IMR-90 (cell line): Measurements from ENCODE around the gene PLXDC2. TPM values are rescaled to one million over a fixed set of nuclear protein-coding genes. Genes with fewer than 3 reads are reported as not detected.

Source experiments
- ATAC-seq: fragments of 200-7000 bp; cut with Tn5 transposase; 2 replicates; pipeline ENCODE4 v1.9.1; 2020; ENCODE audit warnings: low read depth, mild to moderate bottlenecking, moderate library complexity
- BruUV-seq: library from RNA; stranded (reverse); fragments of 400-500 nt; replicated peaks from 2 replicates; lab custom pipeline; 2021; lab: Mats Ljungman, UMichigan
- CTCF ChIA-PET: fragments of 300-600 bp; formaldehyde crosslinking; extraction: SDS; loops from one replicate; lab custom pipeline; 2021; ENCODE audit warnings: antibody characterized with exemption; lab: Yijun Ruan, JAX
- POLR2A ChIA-PET: fragments of 300-600 bp; sonication (Branson Sonifier 250); formaldehyde crosslinking; loops from one replicate; lab custom pipeline; 2022; ENCODE audit warnings: antibody characterized with exemption; ENCODE audit not compliant: unreplicated experiment; lab: Charles Lee
- DNase-seq: peaks from one replicate; pipeline ENCODE4 v3.0.0; 2013
- H2AFZ ChIP-seq: replicated peaks from 2 replicates; pipeline ENCODE3; 2013; ENCODE audit warnings: low read length, mild to moderate bottlenecking; ENCODE audit not compliant: poor library complexity
- H2AK5ac ChIP-seq: 2 replicates; pipeline ENCODE4 v1.6.1; 2013; ENCODE audit warnings: low read depth, low read length, inconsistent platforms
- H2AK9ac ChIP-seq: replicated peaks from 2 replicates; pipeline ENCODE3; 2013; ENCODE audit warnings: mild to moderate bottlenecking, low read depth, low read length, moderate library complexity; ENCODE audit not compliant: poor library complexity
- H2BK120ac ChIP-seq: 2 replicates; pipeline ENCODE4 v1.6.1; 2013; ENCODE audit warnings: low read depth, low read length, inconsistent platforms
- H2BK15ac ChIP-seq: 3 replicates; pipeline ENCODE4 v1.6.1; 2013; ENCODE audit warnings: low read depth, low read length, inconsistent platforms
- H2BK20ac ChIP-seq: 2 replicates; pipeline ENCODE4 v1.6.1; 2013; ENCODE audit warnings: low read depth, mild to moderate bottlenecking, inconsistent platforms, low read length, moderate library complexity
- H2BK5ac ChIP-seq: 2 replicates; pipeline ENCODE4 v1.6.1; 2013; ENCODE audit warnings: mild to moderate bottlenecking, low read depth, low read length, inconsistent platforms; ENCODE audit not compliant: poor library complexity, severe bottlenecking
- H3K14ac ChIP-seq: replicated peaks from 2 replicates; pipeline ENCODE4 v1.6.1; 2013; ENCODE audit warnings: low read depth, low read length, inconsistent platforms
- H3K18ac ChIP-seq: 2 replicates; pipeline ENCODE4 v1.6.1; 2013; ENCODE audit warnings: low read depth, low read length, control low read depth
- H3K23ac ChIP-seq: 2 replicates; pipeline ENCODE4 v1.6.1; 2013; ENCODE audit warnings: low read depth, low read length, inconsistent platforms
- H3K27ac ChIP-seq: 2 replicates; pipeline ENCODE4 v1.5.1; 2013; ENCODE audit warnings: mild to moderate bottlenecking, control low read depth, low read length; ENCODE audit not compliant: insufficient read depth
- H3K27me3 ChIP-seq: 2 replicates; pipeline ENCODE4 v1.6.1; 2013; ENCODE audit warnings: low read length; ENCODE audit not compliant: control insufficient read depth, insufficient read depth
- H3K36me3 ChIP-seq: 2 replicates; pipeline ENCODE4 v1.6.1; 2013; ENCODE audit warnings: low read length, mixed read lengths; ENCODE audit not compliant: control insufficient read depth, insufficient read depth
- H3K4ac ChIP-seq: 2 replicates; pipeline ENCODE4 v1.6.1; 2013; ENCODE audit warnings: low read depth, low read length, inconsistent platforms
- H3K4me1 ChIP-seq: 2 replicates; pipeline ENCODE4 v1.6.1; 2013; ENCODE audit warnings: low read length, mixed read lengths; ENCODE audit not compliant: control insufficient read depth, insufficient read depth
- H3K4me2 ChIP-seq: 2 replicates; pipeline ENCODE4 v1.6.1; 2013; ENCODE audit warnings: low read depth, mild to moderate bottlenecking, control low read depth, low read length, moderate library complexity
- H3K4me3 ChIP-seq: 2 replicates; pipeline ENCODE4 v1.5.1; 2013; ENCODE audit warnings: low read depth, mild to moderate bottlenecking, control low read depth, low read length, moderate library complexity; ENCODE audit not compliant: insufficient read depth
- H3K56ac ChIP-seq: 2 replicates; pipeline ENCODE4 v1.6.1; 2013; ENCODE audit warnings: low read length, inconsistent platforms; ENCODE audit not compliant: insufficient read depth; ENCODE audit errors: extremely low read depth
- H3K79me1 ChIP-seq, 2 experiments: 2 replicates each; pipeline ENCODE4 v1.6.1; 2013; ENCODE audit warnings: low read length in 2 of 2, inconsistent platforms in 1 of 2, low read depth in 1 of 2
- H3K9ac ChIP-seq: 2 replicates; pipeline ENCODE4 v1.6.1; 2013; ENCODE audit warnings: low read depth, low read length, control low read depth
- H3K9me1 ChIP-seq: 2 replicates; pipeline ENCODE4 v1.6.1; 2013; ENCODE audit warnings: low read length, inconsistent platforms; ENCODE audit not compliant: insufficient read depth
- H3K9me3 ChIP-seq: 2 replicates; pipeline ENCODE4 v1.6.1; 2013; ENCODE audit warnings: low read length; ENCODE audit not compliant: control insufficient read depth, insufficient read depth
- H4K20me1 ChIP-seq: 2 replicates; pipeline ENCODE4 v1.6.1; 2013; ENCODE audit warnings: low read length, inconsistent platforms; ENCODE audit not compliant: insufficient read depth
- H4K5ac ChIP-seq: 2 replicates; pipeline ENCODE4 v1.6.1; 2013; ENCODE audit warnings: mild to moderate bottlenecking, low read depth, low read length, control low read depth
- H4K8ac ChIP-seq, 2 experiments: 2 replicates each; pipeline ENCODE4 v1.6.1; 2013; ENCODE audit warnings: low read depth in 2 of 2, low read length in 2 of 2, control low read depth in 1 of 2, inconsistent platforms in 1 of 2
- H4K91ac ChIP-seq: 2 replicates; pipeline ENCODE4 v1.6.1; 2013; ENCODE audit warnings: low read depth, low read length, inconsistent platforms; ENCODE audit not compliant: insufficient read depth
- CEBPB ChIP-seq: IDR thresholded peaks from 2 replicates; pipeline ENCODE4 v1.6.1; 2012; ENCODE audit warnings: low read depth, low read length, improper control_type of control experiment
- CTCF ChIP-seq: conservative IDR thresholded peaks from 2 replicates; pipeline ENCODE4 v1.5.1; 2012; ENCODE audit warnings: mild to moderate bottlenecking, low read depth, low read length, improper control_type of control experiment
- MAFK ChIP-seq: IDR thresholded peaks from 2 replicates; pipeline ENCODE4 v1.6.1; 2012; ENCODE audit warnings: low read depth, low read length, improper control_type of control experiment
- MAZ ChIP-seq: IDR thresholded peaks from 2 replicates; pipeline ENCODE4 v1.6.1; 2012; ENCODE audit warnings: low read depth, mild to moderate bottlenecking, low read length, improper control_type of control experiment, moderate library complexity, borderline replicate concordance
- POLR2A ChIP-seq: IDR thresholded peaks from 2 replicates; pipeline ENCODE4 v1.6.1; 2012; ENCODE audit warnings: mild to moderate bottlenecking, low read depth, low read length
- RAD21 ChIP-seq: IDR thresholded peaks from 2 replicates; pipeline ENCODE4 v1.6.1; 2012; ENCODE audit warnings: low read length, improper control_type of control experiment
- RCOR1 ChIP-seq: IDR thresholded peaks from 2 replicates; pipeline ENCODE4 v1.6.1; 2012; ENCODE audit warnings: mild to moderate bottlenecking, low read length, improper control_type of control experiment; ENCODE audit not compliant: insufficient replicate concordance
- RFX5 ChIP-seq: IDR thresholded peaks from 2 replicates; pipeline ENCODE4 v1.8.0; 2012; ENCODE audit warnings: low read depth, mild to moderate bottlenecking, low read length, moderate library complexity
- SMC3 ChIP-seq: fragments of 150-350 bp; IDR thresholded peaks from 2 replicates; pipeline ENCODE4 v1.6.1; 2016; ENCODE audit warnings: low read depth, mild to moderate bottlenecking, antibody characterized with exemption, low read length, moderate library complexity
- WGBS, 2 experiments: methylation state at CpG; one replicate each; pipeline versions ENCODE4 v1.1.5 to v1.1.7; 2013; ENCODE audit warnings: missing lambda C conversion rate in 2 of 2; ENCODE audit not compliant: insufficient read length in 1 of 2; ENCODE audit errors: extremely low coverage in 2 of 2; 5-methylcytosine and 5-hydroxymethylcytosine counted together
- dilution Hi-C: fragments of 300-500 bp; cut with HindIII; formaldehyde crosslinking; loops from one replicate; pipeline ENCODE4 v1.14.3; 2018; ENCODE audit warnings: low sequenced_read_pairs; ENCODE audit not compliant: unreplicated experiment
- in situ Hi-C: fragments of 300-500 bp; cut with MboI; formaldehyde crosslinking; loops from 3 replicates; pipeline ENCODE4 v1.14.3; 2019; ENCODE audit warnings: low sequenced_read_pairs, inconsistent platforms, mixed read lengths
- intact Hi-C: fragments of 100-400 bp; cut with micrococcal nuclease; formaldehyde crosslinking; loops from 2 replicates; pipeline ENCODE4 v1.10.0; 2022
- polyA plus RNA-seq, 3 experiments: library from polyadenylated mRNA; depleted of rRNA; stranded (reverse); fragments of >200 nt; gene quantifications; 2 replicates each; pipeline ENCODE4 v1.2.3, GENCODE V29; 2012; ENCODE audit warnings: low replicate concordance in 1 of 3
- total RNA-seq: library from RNA; depleted of rRNA; stranded (reverse); fragments of >200 nt; gene quantifications from 2 replicates; pipeline ENCODE4 v1.2.3, GENCODE V29; 2012

The PLXDC2 gene
- total and polyA plus RNA-seq, 2 of the 4 experiments (the other 2 are of a cell fraction) = 3.2 to 6.1 TPM

- no peaks in the 10 kb centered on the region for H3K27me3 ChIP-seq
- CTCF ChIA-PET = no interaction called here
- H3K36me3 ChIP-seq = 0 out of 2 replicates have a peak, but pooled peaks cover 1% of the 10 kb centered on the region
- no peak for DNase-seq
- in situ Hi-C loops (no loop called here), intact Hi-C loops (no loop called here), dilution Hi-C loops (no loop called here)
- no peak overlapping the region for H3K14ac ChIP-seq
- H3K18ac ChIP-seq = no peak overlapping the region
- no peak overlapping the region for H4K91ac ChIP-seq
- H3K4ac ChIP-seq = no peak overlapping the region
- H2AK5ac ChIP-seq = no peak overlapping the region
- no peak overlapping the region for H3K4me3 ChIP-seq
- no peak overlapping the region for H3K4me2 ChIP-seq
- no peak overlapping the region for H2BK120ac ChIP-seq
- no peak overlapping the region for H3K23ac ChIP-seq
- TF ChIP-seq POLR2A (no peak), MAFK (no peak), MAZ (no peak), SMC3 (no peak), RAD21 (no peak), RCOR1 (no peak), CEBPB (no peak), RFX5 (no peak), CTCF (no peak)
- H3K4me1 ChIP-seq = no peaks in the 10 kb centered on the region
- no peak overlapping the region for H3K27ac ChIP-seq
- no peak overlapping the region for H3K56ac ChIP-seq
- H3K9me1 ChIP-seq = no peaks in the 10 kb centered on the region
- H2AFZ ChIP-seq = no peak overlapping the region
- no peak overlapping the region for H2BK15ac ChIP-seq
- WGBS, 2 experiments = no CpG with 5 or more reads among the region's 5 CpGs
- no peak overlapping the region for H4K5ac ChIP-seq
- POLR2A ChIA-PET = no interaction called here
- no peak overlapping the region for H2BK5ac ChIP-seq
- BruUV-seq = no TSS peak
- ATAC-seq = no peak
- no peaks in the 10 kb centered on the region for H4K20me1 ChIP-seq
- no peak overlapping the region for H4K8ac ChIP-seq
- no peaks in the 10 kb centered on the region for H3K9me3 ChIP-seq
- H2BK20ac ChIP-seq = no peak overlapping the region
- no peak overlapping the region for H2AK9ac ChIP-seq
- no peak overlapping the region for H3K9ac ChIP-seq
- no peaks in the 10 kb centered on the region for H3K79me1 ChIP-seq
Measured at GRCh38 chr10:20085115-20085514, 268.9 kb downstream of the PLXDC2 start.
